Thoracic aorta (tissue), 2 donors: ENCODE measurements around the gene RPP40. TPM values are rescaled to one million over a fixed set of nuclear protein-coding genes. Genes with fewer than 3 reads are reported as not detected.

Experiments used
- ATAC-seq: fragments of 150-250 bp; one replicate; pipeline ENCODE4 v1.8.0; 2017; ENCODE audit warnings: low read depth; ENCODE audit not compliant: insufficient number of reproducible peaks, low FRiP score
- DNase-seq: peaks from one replicate; pipeline ENCODE4 v3.0.0-alpha.2; 2020; ENCODE audit warnings: low spot score
- H3K27ac ChIP-seq, 2 donors: fragments of 200-600 bp; sonication (generic); 1 replicate in 1 of 2; 2 replicates in 1 of 2; pipeline ENCODE4 v1.5.1; 2016; ENCODE audit warnings: mild to moderate bottlenecking in 2 of 2, moderate library complexity in 2 of 2
- H3K27me3 ChIP-seq: fragments of 200-600 bp; sonication (generic); replicated peaks from 2 replicates; pipeline ENCODE4 v1.6.0; 2016; ENCODE audit warnings: mild to moderate bottlenecking; ENCODE audit not compliant: insufficient read depth
- H3K36me3 ChIP-seq: fragments of 200-600 bp; sonication (generic); one replicate; pipeline ENCODE4 v1.5.1; 2016
- H3K4me1 ChIP-seq, 2 donors: fragments of 200-600 bp; sonication (generic); 1 replicate in 1 of 2; 2 replicates in 1 of 2; pipeline versions ENCODE4 v1.5.1 to v1.6.0; 2016; ENCODE audit warnings: low read depth in 2 of 2, mild to moderate bottlenecking in 1 of 2; ENCODE audit not compliant: control insufficient read depth in 1 of 2
- H3K4me3 ChIP-seq: fragments of 200-600 bp; sonication (generic); 2 replicates; pipeline ENCODE4 v1.5.1; 2016; ENCODE audit warnings: mild to moderate bottlenecking
- H3K9me3 ChIP-seq: fragments of 200-600 bp; sonication (generic); 2 replicates; pipeline ENCODE4 v1.5.1; 2016
- CTCF ChIP-seq: fragments of 200-600 bp; sonication (generic); IDR thresholded peaks from one replicate; pipeline ENCODE4 v1.5.1; 2019; ENCODE audit warnings: antibody characterized with exemption
- total RNA-seq, 2 donors: library from RNA; depleted of rRNA; stranded (reverse); fragments of >200 nt; gene quantifications; one replicate each; pipeline versions ENCODE4 v1.1.0 to v1.2.3, GENCODE V29; 2016

The RPP40 gene
- total RNA-seq, 2 donors from 2014 or later = 2.4 to 11.4 TPM

- Histone ChIP-seq H3K36me3 (no peaks in the 10 kb centered on the region), H3K9me3 (no peaks in the 10 kb centered on the region), H3K4me3 (no peak overlapping the region), H3K4me1 (no peaks in the 10 kb centered on the region), H3K27ac (no peak overlapping the region), H3K27me3 (no peaks in the 10 kb centered on the region)
- DNase-seq (no peak), ATAC-seq (no peak)
- no peak for TF ChIP-seq CTCF
Observed at GRCh38 chr6:5020142-5020541, 16.3 kb upstream of the RPP40 start.

- Histone ChIP-seq H3K9me3 (peaks cover 5% of the 10 kb centered on the region), H3K36me3 (no peaks in the 10 kb centered on the region), H3K27ac (no peak overlapping the region), H3K4me3 (no peak overlapping the region), H3K27me3 (no peaks in the 10 kb centered on the region), H3K4me1 (no peaks in the 10 kb centered on the region)
- DNase-seq = no peak
- no peak for ATAC-seq
- no peak for TF ChIP-seq CTCF
Observed at GRCh38 chr6:5014072-5014561, 10.3 kb upstream of the RPP40 start.

- Histone ChIP-seq H3K27me3 (no peaks in the 10 kb centered on the region), H3K9me3 (peaks cover 5% of the 10 kb centered on the region), H3K36me3 (no peaks in the 10 kb centered on the region), H3K4me1 (no peaks in the 10 kb centered on the region), H3K4me3 (no peak overlapping the region), H3K27ac (no peak overlapping the region)
- TF ChIP-seq CTCF = no peak
- ATAC-seq (no peak), DNase-seq (no peak)
Observed at GRCh38 chr6:5012519-5012918, 8.7 kb upstream of the RPP40 start.

GRCh38 chr6:5011346-5011745 is 7.5 kb upstream of the RPP40 start:
- H3K4me3 ChIP-seq = no peak overlapping the region
- no peak for ATAC-seq
- no peaks in the 10 kb centered on the region for H3K36me3 ChIP-seq
- H3K9me3 ChIP-seq = peaks cover 5% of the 10 kb centered on the region
- DNase-seq = no peak
- H3K4me1 ChIP-seq = no peaks in the 10 kb centered on the region
- TF ChIP-seq CTCF = no peak
- H3K27ac ChIP-seq = no peak overlapping the region
- H3K27me3 ChIP-seq = no peaks in the 10 kb centered on the region

GRCh38 chr6:5007531-5007930 is 3.7 kb upstream of the RPP40 start:
- H3K4me1 ChIP-seq = peaks cover 0 to 7% of the 10 kb centered on the region in 2 donors
- no peaks in the 10 kb centered on the region for H3K9me3 ChIP-seq
- H3K4me3 ChIP-seq = no peak overlapping the region
- DNase-seq (no peak), ATAC-seq (no peak)
- H3K27ac ChIP-seq = no peak overlapping the region
- no peaks in the 10 kb centered on the region for H3K27me3 ChIP-seq
- no peak for TF ChIP-seq CTCF
- H3K36me3 ChIP-seq = no peaks in the 10 kb centered on the region
